Stimulated activated CD4-positive, alpha-beta T cell treated with anti-CD3 and anti-CD28 coated beads, Interleukin-4, amount 100 ng/mL, for 4 hours (primary cell): Measurements from ENCODE around the gene NPR1.

Experiments
- DNase-seq, 2 experiments: peaks; one replicate each; pipeline ENCODE4 v3.0.0-alpha.2; 2020

The NPR1 gene

GRCh38 chr1:153728305-153729066 lies 50.0 kb downstream of the NPR1 start:
- peak; percentile 24 to 34 for DNase-seq

- no peak for DNase-seq
Observed at GRCh38 chr1:153730468-153730988, 52.0 kb downstream of the NPR1 start.

GRCh38 chr1:153733970-153734369 lies 55.5 kb downstream of the NPR1 start:
- DNase-seq: no peak

DNA sequence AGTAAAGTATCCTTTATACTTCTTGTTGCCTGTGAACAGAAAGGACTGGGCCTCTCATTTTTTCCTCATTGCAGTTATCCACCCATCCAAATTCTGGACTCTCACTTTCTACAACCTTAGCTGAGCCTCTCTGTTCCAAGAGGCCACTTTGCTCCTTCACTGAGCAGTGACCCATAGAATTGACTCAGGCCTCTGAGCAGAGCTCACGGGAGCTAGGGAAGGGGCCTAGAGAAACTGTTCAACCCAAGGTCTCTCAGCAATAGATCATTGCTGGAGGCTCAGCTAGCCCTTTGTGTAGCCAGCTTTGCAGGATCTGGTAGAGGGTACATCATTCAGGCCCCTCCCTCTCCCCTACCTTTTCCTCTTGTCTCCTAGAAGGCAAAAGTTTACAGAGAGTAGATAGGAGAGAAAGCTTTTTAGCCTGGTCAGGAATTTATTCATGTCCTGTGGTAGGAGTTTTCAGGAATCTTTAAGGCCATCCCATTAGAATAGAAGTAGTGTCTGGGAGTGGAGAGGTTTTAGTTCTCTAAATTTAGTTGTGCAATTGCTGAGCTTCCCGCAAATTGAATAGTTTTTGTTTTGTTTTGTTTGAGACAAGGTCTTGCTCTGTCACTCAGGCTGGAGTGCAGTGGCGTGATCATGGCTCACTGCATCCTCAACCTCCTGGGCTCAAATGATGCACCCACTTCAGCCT lies 56.1 kb downstream of the NPR1 start:
- no peak for DNase-seq

DNA sequence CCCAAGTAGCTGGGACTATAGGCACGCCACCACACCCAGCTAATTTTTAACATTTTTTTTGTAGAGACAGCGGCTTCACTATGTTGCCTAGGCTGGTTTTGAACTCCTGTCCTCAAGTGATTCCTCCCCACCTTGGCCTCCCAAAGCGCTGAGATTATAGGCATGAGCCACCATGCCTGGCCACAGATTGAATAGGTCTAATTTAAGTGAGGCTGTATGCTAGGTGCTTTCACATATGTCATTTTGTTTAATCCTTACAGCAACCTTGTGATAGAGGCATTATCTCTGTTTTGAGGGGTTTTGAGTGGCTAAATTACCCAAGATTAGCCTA lies 56.6 kb downstream of the NPR1 start:
- DNase-seq: no peak

- DNase-seq: no peak
Observed at GRCh38 chr1:153741986-153742385, 63.5 kb downstream of the NPR1 start.

DNA sequence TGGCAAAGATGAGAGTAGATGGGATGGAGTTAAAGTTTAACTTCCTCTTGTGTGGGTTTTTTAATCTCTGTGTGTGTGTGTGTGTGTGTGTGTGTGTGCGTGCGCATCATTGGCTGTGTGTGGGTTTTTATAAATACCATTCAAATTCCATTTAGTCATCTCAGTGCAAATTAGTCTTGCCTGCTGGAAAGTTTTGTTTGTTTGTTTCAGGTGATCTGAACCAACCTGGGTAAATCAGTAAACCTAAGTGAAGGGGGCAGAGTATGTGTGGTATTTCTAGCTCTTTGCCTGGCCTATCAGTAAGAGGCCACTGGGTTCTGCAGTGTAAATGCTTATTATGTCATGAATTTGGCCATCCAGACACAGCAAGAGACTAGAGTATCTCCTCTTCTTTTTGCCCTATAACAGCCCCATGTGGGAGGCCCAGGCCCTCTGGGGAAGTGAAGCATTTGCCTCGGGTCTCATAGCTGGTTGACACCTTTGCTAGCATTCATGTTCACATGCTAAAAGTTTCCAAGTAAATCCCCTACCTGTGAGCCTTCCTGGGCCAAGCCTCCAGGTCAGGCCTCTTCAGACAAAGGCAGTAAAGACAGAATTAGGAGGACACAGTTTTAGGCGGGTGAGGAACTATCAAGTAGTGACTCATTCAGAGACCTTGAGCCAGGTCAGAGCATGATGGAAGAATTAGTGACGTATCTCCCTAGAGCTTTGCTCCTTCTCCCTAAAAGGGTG lies 64.1 kb downstream of the NPR1 start:
- DNase-seq: no peak
